ENCODE data around the gene CLIC2.

GRCh38 chrX:155237719-155238118, 96.7 kb downstream of the CLIC2 start:
- TF ChIP-seq CTCF (IDR thresholded peaks at IDR 0.05) (no peak), POLR2A (IDR thresholded peaks at IDR 0.05) (no peak)

All from Peyer's patch (tissue), 4 donors.